PFSK-1 (cell line): ENCODE measurements around the gene ASPM.

ENCODE experiments used
- POLR2AphosphoS5 ChIP-seq: IDR thresholded peaks from 2 replicates; pipeline ENCODE4 v1.6.1; 2012; ENCODE audit warnings: low read depth, mild to moderate bottlenecking, control low read depth, low read length, moderate library complexity
- TAF1 ChIP-seq: IDR thresholded peaks from 2 replicates; pipeline ENCODE4 v1.6.1; 2012; ENCODE audit warnings: low read length, control low read depth, borderline replicate concordance; ENCODE audit not compliant: insufficient read depth

GRCh38 chr1:197042676-197043341, 103.7 kb downstream of the ASPM start:
- TF ChIP-seq POLR2AphosphoS5: no peak
- TF ChIP-seq TAF1: no peak
